IMR-90 (cell line): Measurements from ENCODE around the gene TMEM163. TPM values are rescaled to one million over a fixed set of nuclear protein-coding genes. Genes with fewer than 3 reads are reported as not detected.
A peak's percentile ranks its signal among the peaks of the same experiment; 100 is the strongest.

ENCODE experiments used
- ATAC-seq: fragments of 200-7000 bp; cut with Tn5 transposase; 2 replicates; pipeline ENCODE4 v1.9.1; 2020; ENCODE audit warnings: low read depth, mild to moderate bottlenecking, moderate library complexity
- BruUV-seq: library from RNA; stranded (reverse); fragments of 400-500 nt; replicated peaks from 2 replicates; lab custom pipeline; 2021; lab: Mats Ljungman, UMichigan
- CTCF ChIA-PET: fragments of 300-600 bp; formaldehyde crosslinking; extraction: SDS; loops from one replicate; lab custom pipeline; 2021; ENCODE audit warnings: antibody characterized with exemption; lab: Yijun Ruan, JAX
- POLR2A ChIA-PET: fragments of 300-600 bp; sonication (Branson Sonifier 250); formaldehyde crosslinking; loops from one replicate; lab custom pipeline; 2022; ENCODE audit warnings: antibody characterized with exemption; ENCODE audit not compliant: unreplicated experiment; lab: Charles Lee
- DNase-seq: peaks from one replicate; pipeline ENCODE4 v3.0.0; 2013
- H2AFZ ChIP-seq: replicated peaks from 2 replicates; pipeline ENCODE3; 2013; ENCODE audit warnings: low read length, mild to moderate bottlenecking; ENCODE audit not compliant: poor library complexity
- H2AK5ac ChIP-seq: 2 replicates; pipeline ENCODE4 v1.6.1; 2013; ENCODE audit warnings: low read depth, low read length, inconsistent platforms
- H2AK9ac ChIP-seq: replicated peaks from 2 replicates; pipeline ENCODE3; 2013; ENCODE audit warnings: mild to moderate bottlenecking, low read depth, low read length, moderate library complexity; ENCODE audit not compliant: poor library complexity
- H2BK120ac ChIP-seq: 2 replicates; pipeline ENCODE4 v1.6.1; 2013; ENCODE audit warnings: low read depth, low read length, inconsistent platforms
- H2BK15ac ChIP-seq: 3 replicates; pipeline ENCODE4 v1.6.1; 2013; ENCODE audit warnings: low read depth, low read length, inconsistent platforms
- H2BK20ac ChIP-seq: 2 replicates; pipeline ENCODE4 v1.6.1; 2013; ENCODE audit warnings: low read depth, mild to moderate bottlenecking, inconsistent platforms, low read length, moderate library complexity
- H2BK5ac ChIP-seq: 2 replicates; pipeline ENCODE4 v1.6.1; 2013; ENCODE audit warnings: mild to moderate bottlenecking, low read depth, low read length, inconsistent platforms; ENCODE audit not compliant: poor library complexity, severe bottlenecking
- H3K14ac ChIP-seq: replicated peaks from 2 replicates; pipeline ENCODE4 v1.6.1; 2013; ENCODE audit warnings: low read depth, low read length, inconsistent platforms
- H3K18ac ChIP-seq: 2 replicates; pipeline ENCODE4 v1.6.1; 2013; ENCODE audit warnings: low read depth, low read length, control low read depth
- H3K23ac ChIP-seq: 2 replicates; pipeline ENCODE4 v1.6.1; 2013; ENCODE audit warnings: low read depth, low read length, inconsistent platforms
- H3K27ac ChIP-seq: 2 replicates; pipeline ENCODE4 v1.5.1; 2013; ENCODE audit warnings: mild to moderate bottlenecking, control low read depth, low read length; ENCODE audit not compliant: insufficient read depth
- H3K27me3 ChIP-seq: 2 replicates; pipeline ENCODE4 v1.6.1; 2013; ENCODE audit warnings: low read length; ENCODE audit not compliant: control insufficient read depth, insufficient read depth
- H3K36me3 ChIP-seq: 2 replicates; pipeline ENCODE4 v1.6.1; 2013; ENCODE audit warnings: low read length, mixed read lengths; ENCODE audit not compliant: control insufficient read depth, insufficient read depth
- H3K4ac ChIP-seq: 2 replicates; pipeline ENCODE4 v1.6.1; 2013; ENCODE audit warnings: low read depth, low read length, inconsistent platforms
- H3K4me1 ChIP-seq: 2 replicates; pipeline ENCODE4 v1.6.1; 2013; ENCODE audit warnings: low read length, mixed read lengths; ENCODE audit not compliant: control insufficient read depth, insufficient read depth
- H3K4me2 ChIP-seq: 2 replicates; pipeline ENCODE4 v1.6.1; 2013; ENCODE audit warnings: low read depth, mild to moderate bottlenecking, control low read depth, low read length, moderate library complexity
- H3K4me3 ChIP-seq: 2 replicates; pipeline ENCODE4 v1.5.1; 2013; ENCODE audit warnings: low read depth, mild to moderate bottlenecking, control low read depth, low read length, moderate library complexity; ENCODE audit not compliant: insufficient read depth
- H3K56ac ChIP-seq: 2 replicates; pipeline ENCODE4 v1.6.1; 2013; ENCODE audit warnings: low read length, inconsistent platforms; ENCODE audit not compliant: insufficient read depth; ENCODE audit errors: extremely low read depth
- H3K79me1 ChIP-seq, 2 experiments: 2 replicates each; pipeline ENCODE4 v1.6.1; 2013; ENCODE audit warnings: low read length in 2 of 2, inconsistent platforms in 1 of 2, low read depth in 1 of 2
- H3K9ac ChIP-seq: 2 replicates; pipeline ENCODE4 v1.6.1; 2013; ENCODE audit warnings: low read depth, low read length, control low read depth
- H3K9me1 ChIP-seq: 2 replicates; pipeline ENCODE4 v1.6.1; 2013; ENCODE audit warnings: low read length, inconsistent platforms; ENCODE audit not compliant: insufficient read depth
- H3K9me3 ChIP-seq: 2 replicates; pipeline ENCODE4 v1.6.1; 2013; ENCODE audit warnings: low read length; ENCODE audit not compliant: control insufficient read depth, insufficient read depth
- H4K20me1 ChIP-seq: 2 replicates; pipeline ENCODE4 v1.6.1; 2013; ENCODE audit warnings: low read length, inconsistent platforms; ENCODE audit not compliant: insufficient read depth
- H4K5ac ChIP-seq: 2 replicates; pipeline ENCODE4 v1.6.1; 2013; ENCODE audit warnings: mild to moderate bottlenecking, low read depth, low read length, control low read depth
- H4K8ac ChIP-seq, 2 experiments: 2 replicates each; pipeline ENCODE4 v1.6.1; 2013; ENCODE audit warnings: low read depth in 2 of 2, low read length in 2 of 2, control low read depth in 1 of 2, inconsistent platforms in 1 of 2
- H4K91ac ChIP-seq: 2 replicates; pipeline ENCODE4 v1.6.1; 2013; ENCODE audit warnings: low read depth, low read length, inconsistent platforms; ENCODE audit not compliant: insufficient read depth
- NFE2L2 ChIP-seq: fragments of 150-350 bp; IDR thresholded peaks from 2 replicates; pipeline ENCODE4 v1.6.1; 2016; ENCODE audit warnings: low read depth, mild to moderate bottlenecking, low read length
- RFX5 ChIP-seq: IDR thresholded peaks from 2 replicates; pipeline ENCODE4 v1.8.0; 2012; ENCODE audit warnings: low read depth, mild to moderate bottlenecking, low read length, moderate library complexity
- WGBS, 2 experiments: methylation state at CpG; one replicate each; pipeline versions ENCODE4 v1.1.5 to v1.1.7; 2013; ENCODE audit warnings: missing lambda C conversion rate in 2 of 2; ENCODE audit not compliant: insufficient read length in 1 of 2; ENCODE audit errors: extremely low coverage in 2 of 2; 5-methylcytosine and 5-hydroxymethylcytosine counted together
- dilution Hi-C: fragments of 300-500 bp; cut with HindIII; formaldehyde crosslinking; loops from one replicate; pipeline ENCODE4 v1.14.3; 2018; ENCODE audit warnings: low sequenced_read_pairs; ENCODE audit not compliant: unreplicated experiment
- in situ Hi-C: fragments of 300-500 bp; cut with MboI; formaldehyde crosslinking; loops from 3 replicates; pipeline ENCODE4 v1.14.3; 2019; ENCODE audit warnings: low sequenced_read_pairs, inconsistent platforms, mixed read lengths
- intact Hi-C: fragments of 100-400 bp; cut with micrococcal nuclease; formaldehyde crosslinking; loops from 2 replicates; pipeline ENCODE4 v1.10.0; 2022
- polyA plus RNA-seq, 3 experiments: library from polyadenylated mRNA; depleted of rRNA; stranded (reverse); fragments of >200 nt; gene quantifications; 2 replicates each; pipeline ENCODE4 v1.2.3, GENCODE V29; 2012; ENCODE audit warnings: low replicate concordance in 1 of 3
- total RNA-seq: library from RNA; depleted of rRNA; stranded (reverse); fragments of >200 nt; gene quantifications from 2 replicates; pipeline ENCODE4 v1.2.3, GENCODE V29; 2012

TMEM163 gene
- total and polyA plus RNA-seq, 2 of the 4 experiments (the other 2 are of a cell fraction), result not detected

DNA sequence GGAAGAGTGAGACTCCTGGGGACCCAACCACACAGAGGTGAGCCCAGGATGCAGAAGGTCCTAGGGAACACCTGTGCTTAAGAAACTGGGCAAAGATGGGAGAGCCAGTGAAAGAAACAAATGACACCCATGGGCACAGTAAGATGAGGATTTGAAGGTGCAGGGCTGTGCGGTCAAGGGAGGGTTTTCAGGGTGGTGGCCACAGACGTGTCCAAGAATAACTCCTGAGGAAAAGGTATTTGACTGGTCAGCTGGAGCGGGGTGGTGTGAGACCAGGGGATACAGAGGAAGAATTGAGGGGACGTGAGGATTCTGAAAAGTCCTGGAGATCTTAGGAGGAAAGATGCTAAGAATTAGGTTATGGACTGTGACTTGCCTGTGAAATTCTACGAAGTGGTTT, 142.9 kb downstream of the TMEM163 start:
- DNase-seq, result no peak
- Histone ChIP-seq H2AFZ (peak overlapping the region; percentile 23), H3K9me3 (no peaks in the 10 kb centered on the region), H3K4me1 (no peaks in the 10 kb centered on the region), H2AK9ac (no peak overlapping the region), H3K4ac (no peak overlapping the region), H4K20me1 (no peaks in the 10 kb centered on the region), H3K56ac (no peak overlapping the region), H2BK5ac (no peak overlapping the region), H3K27ac (no peak overlapping the region), H3K79me1 (no peaks in the 10 kb centered on the region), H3K9me1 (no peaks in the 10 kb centered on the region), H3K9ac (no peak overlapping the region), H2BK15ac (no peak overlapping the region), H2AK5ac (no peak overlapping the region), H4K5ac (no peak overlapping the region), H3K4me2 (no peak overlapping the region), H3K27me3 (peaks cover 8% of the 10 kb centered on the region), H3K4me3 (no peak overlapping the region), H3K23ac (no peak overlapping the region), H3K18ac (no peak overlapping the region), H3K36me3 (no peaks in the 10 kb centered on the region), H4K91ac (no peak overlapping the region), H3K14ac (no peak overlapping the region), H2BK120ac (no peak overlapping the region), H4K8ac (no peak overlapping the region), H2BK20ac (no peak overlapping the region)
- POLR2A ChIA-PET, result no interaction called here
- dilution Hi-C loops (no loop called here), intact Hi-C loops (no loop called here), in situ Hi-C loops (no loop called here)
- 20% methylated on average over 1 of the region's 5 CpGs; no CpG with 5 or more reads in 1 of the 2 experiments for WGBS, 2 experiments
- CTCF ChIA-PET, result no interaction called here
- no peak for ATAC-seq
- BruUV-seq, result no TSS peak
- TF ChIP-seq RFX5 (no peak), NFE2L2 (no peak)
